HEK293 (cell line): ENCODE data around the gene SCAND1.
A peak's percentile ranks its signal among the peaks of the same experiment; 100 is the strongest.
"Not testable (repeated sequence)": the region's sequence is repeated elsewhere in the genome, so short reads cannot be mapped to it uniquely, and the experiment has no call there.

Experiments
- CTCF ChIA-PET: fragments of 350-600 bp; formaldehyde crosslinking; extraction: SDS; loops from one replicate; lab custom pipeline; 2021; ENCODE audit warnings: antibody characterized with exemption; lab: Yijun Ruan, JAX
- POLR2A ChIA-PET: fragments of 300-600 bp; formaldehyde crosslinking; extraction: SDS; loops from one replicate; lab custom pipeline; 2020; ENCODE audit warnings: antibody characterized with exemption, inconsistent platforms; lab: Yijun Ruan, JAX
- H3K27ac ChIP-seq: fragments of 200-500 bp; sonication (Bioruptor generic); 2 replicates; pipeline ENCODE4 v1.5.1; 2014; ENCODE audit warnings: low read depth, low read length, control low read depth, inconsistent platforms; ENCODE audit errors: extremely low read depth
- H3K36me3 ChIP-seq, 2 experiments: fragments of 200-500 bp in 1 of 2; sonication (Bioruptor generic) in 1 of 2; 1 replicate in 1 of 2; 2 replicates in 1 of 2; pipeline ENCODE4 v1.5.1; 2014 to 2017; ENCODE audit warnings: inconsistent platforms in 2 of 2, low read length in 2 of 2; ENCODE audit not compliant: control insufficient read depth in 2 of 2, insufficient read depth in 1 of 2
- H3K4me1 ChIP-seq: fragments of 200-500 bp; sonication (Bioruptor generic); 2 replicates; pipeline ENCODE4 v1.5.1; 2014; ENCODE audit warnings: mild to moderate bottlenecking, low read length, inconsistent platforms; ENCODE audit not compliant: control insufficient read depth, insufficient read depth
- H3K4me3 ChIP-seq: 2 replicates; pipeline ENCODE4 v1.5.1; 2011; ENCODE audit warnings: low read depth, mild to moderate bottlenecking, control low read depth, low read length, moderate library complexity
- H3K9me3 ChIP-seq: fragments of 200-500 bp; sonication (Bioruptor generic); 2 replicates; pipeline ENCODE4 v1.5.1; 2014; ENCODE audit warnings: low read depth, low read length, inconsistent platforms; ENCODE audit not compliant: control insufficient read depth, insufficient read depth
- EGR2 ChIP-seq: fragments of 450-650 bp; formaldehyde crosslinking; IDR thresholded peaks from 2 replicates; pipeline ENCODE4 v1.5.1; 2016; ENCODE audit warnings: low read depth, missing biosample characterization, missing genetic modification characterization
- HOXD13 ChIP-seq: sonication (generic); formaldehyde crosslinking; IDR thresholded peaks from 2 replicates; pipeline ENCODE4 v1.8.0; 2022; ENCODE audit warnings: missing genetic modification reagents, borderline replicate concordance
- KLF9 ChIP-seq: fragments of 450-650 bp; formaldehyde crosslinking; IDR thresholded peaks from 2 replicates; pipeline ENCODE4 v1.5.1; 2016; ENCODE audit warnings: missing biosample characterization, missing genetic modification characterization, low read depth
- OVOL3 ChIP-seq: fragments of 450-650 bp; formaldehyde crosslinking; IDR thresholded peaks from 2 replicates; pipeline ENCODE4 v1.5.1; 2016; ENCODE audit warnings: missing biosample characterization, missing genetic modification characterization
- SETDB1 ChIP-seq: IDR thresholded peaks from one replicate; pipeline ENCODE4 v1.6.1; 2017; ENCODE audit warnings: mild to moderate bottlenecking, low read length, moderate library complexity, mixed read lengths; ENCODE audit not compliant: insufficient read length
- ZIC2 ChIP-seq: fragments of 450-650 bp; formaldehyde crosslinking; IDR thresholded peaks from 2 replicates; pipeline ENCODE4 v1.5.1; 2016; ENCODE audit warnings: missing biosample characterization, missing genetic modification characterization
- ZNF16 ChIP-seq: fragments of 450-650 bp; formaldehyde crosslinking; IDR thresholded peaks from 2 replicates; pipeline ENCODE4 v1.5.1; 2016; ENCODE audit warnings: low read depth, missing biosample characterization, missing genetic modification characterization
- ZNF2 ChIP-seq: fragments of 450-650 bp; formaldehyde crosslinking; IDR thresholded peaks from 2 replicates; pipeline ENCODE4 v1.5.1; 2016; ENCODE audit warnings: missing biosample characterization, missing genetic modification characterization
- ZNF248 ChIP-seq: fragments of 450-650 bp; formaldehyde crosslinking; IDR thresholded peaks from 2 replicates; pipeline ENCODE4 v1.5.1; 2017; ENCODE audit warnings: missing biosample characterization, missing genetic modification characterization
- ZNF266 ChIP-seq: fragments of 450-650 bp; formaldehyde crosslinking; IDR thresholded peaks from 2 replicates; pipeline ENCODE4 v1.5.1; 2016; ENCODE audit warnings: missing biosample characterization, missing genetic modification characterization, low read depth
- ZNF280D ChIP-seq: fragments of 450-650 bp; formaldehyde crosslinking; IDR thresholded peaks from 2 replicates; pipeline ENCODE4 v1.5.1; 2016; ENCODE audit warnings: missing biosample characterization, missing genetic modification characterization
- ZNF324 ChIP-seq: fragments of 450-650 bp; formaldehyde crosslinking; IDR thresholded peaks from 2 replicates; pipeline ENCODE4 v1.5.1; 2016; ENCODE audit warnings: missing biosample characterization, missing genetic modification characterization
- ZNF398 ChIP-seq: fragments of 450-650 bp; formaldehyde crosslinking; IDR thresholded peaks from 2 replicates; pipeline ENCODE4 v1.5.1; 2017; ENCODE audit warnings: missing biosample characterization, missing genetic modification characterization
- ZNF433 ChIP-seq: fragments of 450-650 bp; formaldehyde crosslinking; IDR thresholded peaks from 2 replicates; pipeline ENCODE4 v1.5.1; 2016; ENCODE audit warnings: missing biosample characterization, missing genetic modification characterization, low read depth
- ZNF585B ChIP-seq: fragments of 450-650 bp; formaldehyde crosslinking; IDR thresholded peaks from 2 replicates; pipeline ENCODE4 v1.5.1; 2016; ENCODE audit warnings: missing biosample characterization, missing genetic modification characterization
- ZNF596 ChIP-seq: fragments of 450-650 bp; IDR thresholded peaks from 2 replicates; pipeline ENCODE4 v1.5.0; 2018; ENCODE audit warnings: missing biosample characterization, mild to moderate bottlenecking, missing genetic modification characterization, moderate library complexity
- ZNF777 ChIP-seq: fragments of 450-650 bp; formaldehyde crosslinking; IDR thresholded peaks from 2 replicates; pipeline ENCODE4 v1.5.1; 2017; ENCODE audit warnings: missing biosample characterization, missing genetic modification characterization, borderline replicate concordance
- ZNF785 ChIP-seq: fragments of 450-650 bp; formaldehyde crosslinking; IDR thresholded peaks from 2 replicates; pipeline ENCODE4 v1.5.1; 2016; ENCODE audit warnings: missing biosample characterization, missing genetic modification characterization
- ZNF843 ChIP-seq: fragments of 450-650 bp; formaldehyde crosslinking; IDR thresholded peaks from 2 replicates; pipeline ENCODE4 v1.5.1; 2016; ENCODE audit warnings: missing biosample characterization, missing genetic modification characterization
- TF ChIP-seq, protein P1 (sequence below): fragments of 450-650 bp; formaldehyde crosslinking; IDR thresholded peaks from 2 replicates; pipeline ENCODE4 v1.5.1; 2016; ENCODE audit warnings: missing biosample characterization, missing genetic modification characterization
- TF ChIP-seq, protein P2 (sequence below): fragments of 450-650 bp; formaldehyde crosslinking; IDR thresholded peaks from 2 replicates; pipeline ENCODE4 v1.5.1; 2016; ENCODE audit warnings: missing biosample characterization, missing genetic modification characterization

SCAND1 gene

GRCh38 chr20:35967979-35968640, 13.8 kb upstream of the SCAND1 start, which contains the start of gene CNBD2 (continued):
- TF ChIP-seq ZNF280D (tag by site-specific recombination) (no peak), ZNF2 (tag by site-specific recombination) (no peak), ZNF843 (tag by site-specific recombination) (no peak), KLF9 (tag by site-specific recombination) (no peak)
- TF ChIP-seq, protein P1, sequence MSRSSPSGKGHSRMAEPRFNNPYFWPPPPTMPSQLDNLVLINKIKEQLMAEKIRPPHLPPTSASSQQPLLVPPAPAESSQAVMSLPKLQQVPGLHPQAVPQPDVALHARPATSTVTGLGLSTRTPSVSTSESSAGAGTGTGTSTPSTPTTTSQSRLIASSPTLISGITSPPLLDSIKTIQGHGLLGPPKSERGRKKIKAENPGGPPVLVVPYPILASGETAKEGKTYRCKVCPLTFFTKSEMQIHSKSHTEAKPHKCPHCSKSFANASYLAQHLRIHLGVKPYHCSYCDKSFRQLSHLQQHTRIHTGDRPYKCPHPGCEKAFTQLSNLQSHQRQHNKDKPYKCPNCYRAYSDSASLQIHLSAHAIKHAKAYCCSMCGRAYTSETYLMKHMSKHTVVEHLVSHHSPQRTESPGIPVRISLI, result no peak

DNA sequence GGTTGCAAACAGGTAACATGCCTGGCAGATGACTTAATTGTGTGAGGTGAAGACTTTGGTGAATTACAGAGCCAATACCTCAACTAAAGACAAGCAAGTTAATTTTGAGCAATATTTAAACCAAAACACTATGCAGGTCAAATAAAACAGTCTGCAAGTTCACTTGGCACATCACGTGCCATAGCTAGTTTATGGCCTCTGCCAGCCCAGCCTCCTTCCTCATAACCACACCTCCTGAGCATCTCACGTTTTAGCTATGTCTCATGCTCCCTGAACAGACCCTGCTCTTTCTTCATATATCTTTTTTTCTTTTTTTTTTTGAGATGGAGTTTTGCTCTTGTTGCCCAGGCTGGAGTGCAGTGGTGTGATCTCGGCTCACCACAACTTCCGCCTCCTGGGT, 9.6 kb upstream of the SCAND1 start:
- Histone ChIP-seq H3K4me3 (no peak overlapping the region), H3K4me1 (no peaks in the 10 kb centered on the region), H3K36me3 (no peaks in the 10 kb centered on the region), H3K27ac (no peak overlapping the region), H3K9me3 (no peaks in the 10 kb centered on the region)
- ChIA-PET POLR2A (interaction anchor here (1.3 kb wide), 1 partner anchor 9 kb away, joined by 4 read pairs; the partner anchor contains the start of gene SCAND1), CTCF (interaction anchor here (4.4 kb wide), 1 partner anchor 9 kb away, joined by 26 read pairs; the partner anchor contains the start of gene SCAND1)
- TF ChIP-seq, protein P2, sequence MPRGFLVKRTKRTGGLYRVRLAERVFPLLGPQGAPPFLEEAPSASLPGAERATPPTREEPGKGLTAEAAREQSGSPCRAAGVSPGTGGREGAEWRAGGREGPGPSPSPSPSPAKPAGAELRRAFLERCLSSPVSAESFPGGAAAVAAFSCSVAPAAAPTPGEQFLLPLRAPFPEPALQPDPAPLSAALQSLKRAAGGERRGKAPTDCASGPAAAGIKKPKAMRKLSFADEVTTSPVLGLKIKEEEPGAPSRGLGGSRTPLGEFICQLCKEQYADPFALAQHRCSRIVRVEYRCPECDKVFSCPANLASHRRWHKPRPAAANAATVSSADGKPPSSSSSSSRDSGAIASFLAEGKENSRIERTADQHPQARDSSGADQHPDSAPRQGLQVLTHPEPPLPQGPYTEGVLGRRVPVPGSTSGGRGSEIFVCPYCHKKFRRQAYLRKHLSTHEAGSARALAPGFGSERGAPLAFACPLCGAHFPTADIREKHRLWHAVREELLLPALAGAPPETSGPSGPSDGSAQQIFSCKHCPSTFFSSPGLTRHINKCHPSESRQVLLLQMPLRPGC (tag by site-specific recombination), result no peak
- TF ChIP-seq ZNF433 (tag by site-specific recombination) (no peak), HOXD13 (no peak)

GRCh38 chr20:35959291-35959690, 5.0 kb upstream of the SCAND1 start:
- not testable (repeated sequence) for H3K4me3 ChIP-seq, H3K4me1 ChIP-seq, H3K27ac ChIP-seq, H3K9me3 ChIP-seq, H3K36me3 ChIP-seq
- TF ChIP-seq SETDB1, result peak; percentile 13
- CTCF ChIA-PET, result interaction anchor here (0.6 to 1.2 kb wide), 4 partner anchors 12 to 328 kb away, joined by 3 to 4 read pairs (median 3); no protein-coding TSS in a partner anchor
- POLR2A ChIA-PET, result interaction anchor here (1.0 kb wide), 1 partner anchor 179 kb away, joined by 3 read pairs; no protein-coding TSS in a partner anchor

DNA sequence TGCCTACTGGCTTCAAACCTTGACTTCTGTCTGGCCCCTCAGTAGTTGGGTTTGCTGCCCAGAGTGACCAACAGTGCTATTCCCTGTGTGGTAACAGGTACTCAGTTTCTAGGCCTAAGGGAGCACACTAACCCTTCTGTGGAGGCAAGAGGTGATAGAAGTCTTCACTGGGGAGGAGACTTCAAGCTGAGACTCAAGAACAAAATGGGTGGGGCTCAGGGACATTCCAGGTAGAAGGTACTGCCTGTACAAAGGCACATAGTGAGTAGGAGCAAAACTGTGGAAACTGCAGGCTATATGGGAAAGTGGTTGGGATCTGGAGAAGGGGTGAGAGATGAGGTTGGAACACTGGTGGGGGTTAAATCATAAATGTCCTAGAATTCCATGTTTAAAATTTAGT, 2.3 kb upstream of the SCAND1 start:
- Histone ChIP-seq H3K9me3 (no peaks in the 10 kb centered on the region), H3K36me3 (peaks cover 0 to 10% of the 10 kb centered on the region in 2 experiments; a peak in 2 of 3 replicates), H3K4me3 (no peak overlapping the region), H3K27ac (no peak overlapping the region), H3K4me1 (no peaks in the 10 kb centered on the region)
- TF ChIP-seq ZNF585B (no peak), OVOL3 (tag by site-specific recombination) (no peak), ZNF324 (no peak), ZNF266 (tag by site-specific recombination) (no peak), ZNF596 (tag by site-specific recombination) (no peak), ZNF398 (tag by site-specific recombination) (no peak), ZNF777 (no peak), ZNF785 (no peak), ZNF16 (tag by site-specific recombination) (no peak), ZIC2 (no peak), EGR2 (tag by site-specific recombination) (no peak), ZNF248 (tag by site-specific recombination) (no peak)
- POLR2A ChIA-PET, result no interaction called here
- CTCF ChIA-PET, result no interaction called here
